ENCODE data around the gene APOM.

GRCh38 chr6:31706599-31706998 is 50.9 kb downstream of the APOM start, which contains the start of gene LY6G6F:
- no peak for TF ChIP-seq CTCF (IDR thresholded peaks at IDR 0.05)
- no peak for TF ChIP-seq POLR2A (IDR thresholded peaks at IDR 0.05)
- no peak for TF ChIP-seq EP300 (IDR thresholded peaks at IDR 0.05)
- TF ChIP-seq POLR2AphosphoS5 (IDR thresholded peaks at IDR 0.05): no peak

All from gastroesophageal sphincter (tissue), 3 donors.